Skin of body (tissue), 2 donors: Measurements from ENCODE around the gene PPP1R27. TPM values are rescaled to one million over a fixed set of nuclear protein-coding genes. Genes with fewer than 3 reads are reported as not detected.
A peak's percentile ranks its signal among the peaks of the same experiment; 100 is the strongest.

Source experiments
- DNase-seq: peaks from one replicate; lab custom pipeline; 2025; lab: John Stamatoyannopoulos, UW
- total RNA-seq: library from RNA; depleted of rRNA; stranded (reverse); fragments of >200 nt; gene quantifications from one replicate; pipeline ENCODE4 v1.2.3, GENCODE V29; 2014

Gene PPP1R27
- total RNA-seq, 1 donor from 2014 or later: 10.0 TPM

GRCh38 chr17:81821603-81822311 is 13.1 kb downstream of the PPP1R27 start:
- peak; percentile 30 for DNase-seq

GRCh38 chr17:81821147-81821546 is 13.7 kb downstream of the PPP1R27 start:
- DNase-seq: no peak

- no peak for DNase-seq
These were observed 15.1 kb downstream of the PPP1R27 start for GRCh38 chr17:81819708-81820107.

- DNase-seq: no peak
These were observed 17.1 kb downstream of the PPP1R27 start for GRCh38 chr17:81817758-81818147.

GRCh38 chr17:81815646-81815986 is 19.2 kb downstream of the PPP1R27 start:
- no peak for DNase-seq

GRCh38 chr17:81814748-81815645 is 19.9 kb downstream of the PPP1R27 start:
- DNase-seq: no peak

- no peak for DNase-seq
These were observed 20.8 kb downstream of the PPP1R27 start for GRCh38 chr17:81813861-81814683.

- no peak for DNase-seq
These were observed 21.5 kb downstream of the PPP1R27 start for GRCh38 chr17:81813371-81813684.

- no peak for DNase-seq
These were observed 22.1 kb downstream of the PPP1R27 start for GRCh38 chr17:81812571-81813370.

GRCh38 chr17:81811705-81812570 is 22.9 kb downstream of the PPP1R27 start:
- no peak for DNase-seq

- DNase-seq: no peak
These were observed 23.8 kb downstream of the PPP1R27 start for GRCh38 chr17:81810892-81811704.

GRCh38 chr17:81810476-81810875 is 24.4 kb downstream of the PPP1R27 start:
- DNase-seq: no peak

GRCh38 chr17:81809556-81809998 is 25.3 kb downstream of the PPP1R27 start:
- DNase-seq: no peak

- no peak for DNase-seq
These were observed 25.9 kb downstream of the PPP1R27 start for GRCh38 chr17:81808778-81809555.

GRCh38 chr17:81807839-81808238 is 27.0 kb downstream of the PPP1R27 start:
- no peak for DNase-seq

- DNase-seq: no peak
These were observed 27.6 kb downstream of the PPP1R27 start for GRCh38 chr17:81807210-81807719.

- DNase-seq: no peak
These were observed 28.2 kb downstream of the PPP1R27 start for GRCh38 chr17:81806461-81807209.
